GM18519 (cell line): Measurements from ENCODE around the gene GDF2.

ENCODE experiments used
- ATAC-seq: cut with Tn5 transposase; IDR thresholded peaks from one replicate; pipeline ENCODE4 v1.9.1; 2021; ENCODE audit warnings: mild to moderate bottlenecking, moderate library complexity; ENCODE audit not compliant: unreplicated experiment, low FRiP score

The GDF2 gene

DNA sequence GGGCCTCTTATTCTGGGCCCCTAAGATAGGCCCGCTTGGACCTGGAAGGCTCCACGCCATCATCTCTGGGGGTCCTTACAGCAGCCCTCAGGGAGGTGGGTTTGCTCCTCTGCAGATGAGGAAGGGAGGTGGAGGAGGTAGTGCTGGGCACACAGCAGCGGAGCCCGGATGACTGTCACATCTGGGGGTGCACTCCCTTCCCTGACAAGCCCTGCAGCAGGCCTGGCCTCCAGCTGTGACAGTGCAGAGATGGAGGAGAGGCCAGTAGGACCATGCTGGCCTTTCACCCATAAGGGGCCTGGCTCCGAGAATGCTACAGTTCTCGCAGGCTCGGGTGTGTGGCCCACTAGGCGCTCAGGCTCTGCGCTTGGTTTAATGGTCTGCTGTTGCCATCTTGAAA is 9.2 kb downstream of the GDF2 start:
- no peak for ATAC-seq

- ATAC-seq = no peak
These were observed 9.7 kb downstream of the GDF2 start for GRCh38 chr10:47331954-47332353.

- no peak for ATAC-seq
These were observed 10.1 kb downstream of the GDF2 start for GRCh38 chr10:47332371-47332770.

DNA sequence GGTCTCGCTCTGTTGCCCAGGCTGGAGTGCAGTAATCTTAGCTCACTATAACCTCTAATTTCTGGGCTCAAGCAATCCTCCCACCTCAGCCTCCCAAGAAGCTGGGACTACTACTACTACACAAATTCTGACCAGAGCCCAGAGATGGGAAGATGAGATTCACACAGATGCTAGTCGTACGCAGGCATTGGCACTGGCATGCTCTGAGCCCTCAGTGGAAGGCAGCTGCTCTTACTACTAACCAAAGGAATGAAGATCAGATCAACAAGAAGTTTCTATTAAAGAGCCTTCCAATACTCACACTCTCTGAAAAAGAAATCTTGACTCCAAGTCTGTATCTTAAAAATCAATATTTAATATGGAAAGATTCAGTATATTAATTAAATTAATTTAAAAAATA is 10.7 kb downstream of the GDF2 start:
- ATAC-seq = no peak

DNA sequence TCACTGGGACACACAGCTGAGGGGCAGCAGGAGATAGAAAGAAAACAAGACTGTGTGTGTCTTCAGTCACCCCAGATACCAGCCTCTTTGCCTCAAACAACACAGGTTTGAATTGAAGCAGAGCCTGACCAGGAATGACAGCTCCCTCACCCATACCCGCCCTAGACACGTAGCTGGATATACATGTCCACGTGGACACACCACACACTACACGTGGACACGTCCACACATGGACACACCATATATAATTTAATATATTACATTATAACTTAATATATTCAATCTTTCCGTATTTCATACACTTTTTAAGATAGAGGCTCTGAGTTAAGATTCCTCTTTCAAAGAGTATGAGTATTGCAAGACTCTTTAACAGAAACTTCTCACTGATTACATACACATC is 11.3 kb downstream of the GDF2 start:
- ATAC-seq = no peak

DNA sequence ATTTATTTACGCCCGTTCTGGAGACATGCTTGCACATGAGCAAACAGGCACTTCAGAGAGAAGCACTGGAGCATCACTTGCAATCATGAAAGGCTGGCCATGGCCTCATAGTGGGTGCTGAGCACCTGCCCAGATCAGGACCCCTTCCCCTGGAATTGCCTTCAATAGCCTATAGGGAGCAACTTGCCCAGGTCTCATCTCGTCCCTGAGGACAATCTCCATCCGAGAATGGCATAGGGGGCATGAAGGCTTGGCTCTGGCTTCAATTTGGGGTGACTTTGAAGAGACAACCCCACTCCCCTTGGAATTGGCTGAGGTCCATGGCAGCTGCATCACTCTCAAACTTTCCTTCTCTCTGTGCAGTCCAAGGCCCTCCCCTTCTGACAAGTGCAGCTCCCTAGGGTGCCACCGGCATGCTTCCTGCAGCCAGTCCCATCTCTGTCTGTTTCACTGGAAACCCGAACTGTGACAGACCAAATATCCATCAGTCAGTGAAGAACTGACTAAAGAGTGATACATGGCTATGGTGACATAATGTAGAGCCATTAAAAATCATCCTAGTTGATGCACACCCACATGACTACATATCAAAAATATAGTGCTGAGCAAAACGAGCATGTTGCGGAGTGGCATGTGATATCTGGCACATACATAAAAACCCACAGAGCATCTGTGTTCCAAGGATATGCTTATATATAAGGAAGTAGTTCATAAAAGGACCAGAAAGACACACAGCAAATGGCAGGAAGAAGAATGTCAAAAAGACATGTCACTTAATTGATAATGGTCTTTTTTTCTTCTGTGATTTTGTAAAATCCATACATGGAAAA is 12.4 kb downstream of the GDF2 start:
- no peak for ATAC-seq

GRCh38 chr10:47335906-47336305 is 13.7 kb downstream of the GDF2 start:
- no peak for ATAC-seq

- ATAC-seq = no peak
These were observed 14.3 kb downstream of the GDF2 start for GRCh38 chr10:47336387-47337134.

DNA sequence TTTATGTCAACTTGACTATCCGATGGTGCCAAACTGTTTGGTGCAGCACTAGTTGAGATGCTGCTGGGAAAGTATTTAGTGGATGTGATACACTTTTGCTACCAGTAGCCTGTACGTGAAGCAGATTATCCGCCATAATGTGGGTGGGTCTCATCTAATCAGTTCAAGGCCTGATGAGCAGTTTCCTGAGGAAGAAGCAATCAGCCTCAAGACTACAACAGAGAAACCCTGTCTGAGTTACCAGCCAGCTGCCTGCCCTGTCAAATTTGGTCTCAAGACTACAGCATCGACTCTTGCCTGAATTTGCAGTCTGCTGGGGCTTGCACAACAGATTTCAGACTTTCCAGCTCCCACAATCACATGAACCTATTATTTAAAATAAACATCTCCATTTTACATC is 15.1 kb downstream of the GDF2 start:
- ATAC-seq = no peak

DNA sequence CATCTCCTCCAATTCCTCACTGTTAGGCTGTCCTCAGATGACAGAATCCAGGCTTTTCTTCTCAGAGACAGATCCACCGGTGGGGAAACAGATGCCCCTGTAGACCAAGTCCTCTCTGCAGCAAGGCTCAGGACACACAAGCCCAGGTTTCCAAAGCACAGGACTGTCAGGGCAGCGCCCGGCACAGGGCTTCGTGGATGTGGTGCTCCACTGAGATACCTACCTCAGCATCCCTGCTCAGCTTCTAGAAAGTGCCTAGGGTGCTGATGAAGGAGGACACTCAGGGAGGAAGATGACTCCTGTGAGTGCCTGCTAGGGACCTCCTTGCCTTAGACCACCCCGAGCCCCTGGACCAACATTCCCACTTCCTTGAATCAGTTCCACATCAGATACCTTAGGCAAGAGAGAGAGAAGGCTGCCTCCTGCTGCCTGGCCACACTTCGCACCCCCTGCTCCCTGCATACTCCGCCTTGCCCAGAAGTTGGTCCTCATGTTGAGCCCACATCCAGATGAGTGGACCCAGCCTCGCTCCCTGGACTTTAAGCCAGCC is 17.0 kb downstream of the GDF2 start:
- ATAC-seq = no peak

- ATAC-seq = no peak
These were observed 17.7 kb downstream of the GDF2 start for GRCh38 chr10:47339759-47340607.

GRCh38 chr10:47340608-47341170 is 18.4 kb downstream of the GDF2 start:
- ATAC-seq = no peak

GRCh38 chr10:47344996-47345870 is 23.0 kb downstream of the GDF2 start:
- no peak for ATAC-seq

GRCh38 chr10:47346581-47347302 is 24.5 kb downstream of the GDF2 start:
- no peak for ATAC-seq

DNA sequence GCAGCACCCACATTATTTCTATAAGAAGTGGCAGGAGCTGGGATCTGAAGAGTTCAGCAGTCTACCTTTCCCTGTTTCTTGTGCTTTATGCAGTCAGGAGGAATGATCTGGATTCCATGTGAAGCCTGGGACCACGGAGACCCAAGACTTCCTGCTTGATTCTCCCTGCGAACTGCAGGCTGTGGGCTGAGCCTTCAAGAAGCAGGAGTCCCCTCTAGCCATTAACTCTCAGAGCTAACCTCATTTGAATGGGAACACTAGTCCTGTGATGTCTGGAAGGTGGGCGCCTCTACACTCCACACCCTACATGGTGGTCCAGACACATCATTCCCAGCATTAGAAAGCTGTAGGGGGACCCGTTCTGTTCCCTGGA is 25.0 kb downstream of the GDF2 start:
- ATAC-seq = no peak

GRCh38 chr10:47348138-47348651 is 25.9 kb downstream of the GDF2 start, which contains the start of gene RBP3:
TSS of gene RBP3 (plus strand) at chr10:47348363. CDS start at chr10:47348485, 122 bp downstream.
- no peak for ATAC-seq

GRCh38 chr10:47348661-47349470 is 26.6 kb downstream of the GDF2 start:
- ATAC-seq = no peak

- ATAC-seq = no peak
These were observed 27.3 kb downstream of the GDF2 start for GRCh38 chr10:47349516-47349915.
